C4-2B (cell line): ENCODE measurements around the gene SFXN1.

ENCODE experiments used
- H3K27ac ChIP-seq: fragments of 450-650 bp; 2 replicates; pipeline ENCODE4 v1.5.1; 2017
- ZFX ChIP-seq: fragments of 450-650 bp; IDR thresholded peaks from 2 replicates; pipeline ENCODE4 v1.6.1; 2017
- TF ChIP-seq, protein P1 (sequence below): fragments of 450-650 bp; conservative IDR thresholded peaks from 2 replicates; pipeline ENCODE4 v1.5.1; 2017; ENCODE audit warnings: mild to moderate bottlenecking

The SFXN1 gene

DNA sequence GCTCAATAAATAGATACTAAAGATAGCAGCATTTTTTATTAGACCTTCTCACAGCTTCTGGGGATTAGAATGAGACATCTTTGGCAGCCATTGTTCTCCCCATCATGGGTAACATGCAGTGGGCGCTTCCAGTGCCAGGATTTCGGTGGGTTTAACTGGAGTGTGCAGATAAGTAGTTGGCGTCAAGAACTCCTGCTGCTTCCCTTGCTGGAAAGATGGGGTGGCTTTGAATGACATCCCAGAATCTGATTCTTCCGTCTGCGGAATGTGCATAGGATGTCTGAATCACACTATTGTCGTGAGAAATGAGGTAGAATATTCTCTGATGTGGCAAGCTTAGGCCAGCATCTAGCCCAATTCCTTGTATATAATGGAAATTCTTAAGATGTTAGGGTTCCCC, 7.3 kb downstream of the SFXN1 start:
- TF ChIP-seq, protein P1, sequence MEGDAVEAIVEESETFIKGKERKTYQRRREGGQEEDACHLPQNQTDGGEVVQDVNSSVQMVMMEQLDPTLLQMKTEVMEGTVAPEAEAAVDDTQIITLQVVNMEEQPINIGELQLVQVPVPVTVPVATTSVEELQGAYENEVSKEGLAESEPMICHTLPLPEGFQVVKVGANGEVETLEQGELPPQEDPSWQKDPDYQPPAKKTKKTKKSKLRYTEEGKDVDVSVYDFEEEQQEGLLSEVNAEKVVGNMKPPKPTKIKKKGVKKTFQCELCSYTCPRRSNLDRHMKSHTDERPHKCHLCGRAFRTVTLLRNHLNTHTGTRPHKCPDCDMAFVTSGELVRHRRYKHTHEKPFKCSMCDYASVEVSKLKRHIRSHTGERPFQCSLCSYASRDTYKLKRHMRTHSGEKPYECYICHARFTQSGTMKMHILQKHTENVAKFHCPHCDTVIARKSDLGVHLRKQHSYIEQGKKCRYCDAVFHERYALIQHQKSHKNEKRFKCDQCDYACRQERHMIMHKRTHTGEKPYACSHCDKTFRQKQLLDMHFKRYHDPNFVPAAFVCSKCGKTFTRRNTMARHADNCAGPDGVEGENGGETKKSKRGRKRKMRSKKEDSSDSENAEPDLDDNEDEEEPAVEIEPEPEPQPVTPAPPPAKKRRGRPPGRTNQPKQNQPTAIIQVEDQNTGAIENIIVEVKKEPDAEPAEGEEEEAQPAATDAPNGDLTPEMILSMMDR, result no peak
- no peak overlapping the region for H3K27ac ChIP-seq

DNA sequence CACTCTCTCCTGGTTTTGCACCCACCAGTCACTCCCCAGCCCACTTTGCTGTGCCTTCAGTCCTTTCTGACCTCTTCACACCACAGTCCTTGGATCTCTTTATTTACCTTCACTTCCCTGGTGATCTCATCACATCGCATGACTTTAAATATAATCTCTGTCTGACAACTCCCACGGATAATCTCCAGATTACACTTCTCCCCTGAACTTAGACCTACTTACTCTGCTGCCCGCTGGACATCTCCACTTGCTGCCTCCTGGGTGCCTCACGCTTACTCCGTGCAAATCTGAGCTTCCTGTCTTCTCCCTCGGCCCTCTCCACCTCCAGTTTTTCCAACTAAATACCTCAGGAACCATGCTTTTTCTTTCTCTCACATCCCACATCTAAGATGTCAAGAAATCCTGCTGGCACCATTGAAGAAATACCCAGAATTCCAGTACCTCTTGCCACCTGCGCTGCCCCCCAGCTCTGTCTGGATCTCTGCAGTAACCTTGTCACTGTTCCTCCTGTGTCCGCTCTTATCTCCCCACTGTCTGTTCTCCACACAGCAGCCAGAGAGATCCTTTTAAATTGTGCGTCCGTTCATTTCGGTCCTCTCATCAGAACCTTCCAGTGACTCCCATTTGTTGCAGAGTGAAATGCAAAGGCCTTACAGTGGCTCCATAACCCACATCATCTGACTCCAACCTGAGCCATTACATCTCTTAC, 9.3 kb downstream of the SFXN1 start:
- no peak for TF ChIP-seq ZFX
- TF ChIP-seq, protein P1, result no peak
- no peak overlapping the region for H3K27ac ChIP-seq

DNA sequence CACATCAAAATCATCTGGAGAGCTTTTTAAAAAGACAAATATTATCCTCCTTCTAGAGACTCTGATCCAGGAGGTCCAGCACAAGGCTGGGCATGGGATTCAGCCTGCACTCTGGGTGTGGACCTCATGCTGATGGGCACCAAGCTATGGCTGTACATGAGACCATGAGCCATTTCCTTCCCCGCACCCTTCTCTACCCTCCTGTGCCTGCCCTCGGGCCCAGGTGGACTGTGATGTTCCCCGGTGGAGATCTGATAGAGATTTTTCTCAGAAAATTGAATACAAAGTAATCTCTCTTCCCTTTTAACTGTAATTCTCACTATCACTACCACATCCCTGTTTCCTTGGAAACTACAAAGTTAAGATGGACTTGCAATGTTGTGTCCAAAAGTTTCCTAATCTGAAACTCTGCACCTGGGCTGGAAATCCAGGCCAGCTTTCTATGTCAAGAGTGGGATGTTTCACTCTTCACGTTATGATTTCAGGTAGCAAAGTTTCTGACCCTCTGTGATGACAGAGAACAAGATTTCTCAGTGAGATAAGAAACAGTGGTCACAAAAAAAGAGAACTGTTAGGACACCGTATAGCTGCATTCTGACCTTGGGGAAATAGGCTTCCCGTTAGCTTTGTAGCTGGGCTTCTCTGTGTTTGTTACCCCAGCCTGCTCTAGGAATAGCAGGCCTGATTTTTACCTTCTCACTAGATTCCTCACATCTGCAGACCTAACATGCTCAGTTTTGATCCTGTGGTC, 11.5 kb downstream of the SFXN1 start:
- H3K27ac ChIP-seq, result no peak overlapping the region

DNA sequence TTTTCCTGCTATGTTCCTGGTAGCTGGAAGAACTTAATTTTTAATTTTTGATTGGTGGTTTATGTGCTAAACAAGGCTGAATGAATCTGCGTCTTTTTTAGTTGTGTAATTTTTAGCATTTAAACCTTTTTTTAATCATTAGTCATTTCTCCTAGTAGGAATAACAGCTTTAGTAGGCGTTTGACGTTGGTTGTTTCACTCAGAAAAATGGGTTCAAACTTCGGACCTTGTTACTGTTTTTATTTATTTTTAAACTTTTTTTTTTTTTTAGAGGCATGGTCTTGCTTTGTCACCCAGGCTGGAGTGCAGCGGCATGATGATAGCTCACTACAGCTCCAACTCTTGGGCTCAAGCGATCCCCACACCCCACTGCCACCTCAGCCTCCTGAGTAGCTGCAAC, 12.9 kb downstream of the SFXN1 start:
- no peak overlapping the region for H3K27ac ChIP-seq
- no peak for TF ChIP-seq ZFX
- TF ChIP-seq, protein P1, result no peak

More for the DNA sequence above, 11.5 kb downstream of the SFXN1 start:
- TF ChIP-seq, protein P1, result no peak
- TF ChIP-seq ZFX, result no peak

GRCh38 chr5:175493260-175493659, 14.9 kb downstream of the SFXN1 start:
- TF ChIP-seq, protein P1, result no peak
- TF ChIP-seq ZFX, result no peak
- H3K27ac ChIP-seq, result no peak overlapping the region

DNA sequence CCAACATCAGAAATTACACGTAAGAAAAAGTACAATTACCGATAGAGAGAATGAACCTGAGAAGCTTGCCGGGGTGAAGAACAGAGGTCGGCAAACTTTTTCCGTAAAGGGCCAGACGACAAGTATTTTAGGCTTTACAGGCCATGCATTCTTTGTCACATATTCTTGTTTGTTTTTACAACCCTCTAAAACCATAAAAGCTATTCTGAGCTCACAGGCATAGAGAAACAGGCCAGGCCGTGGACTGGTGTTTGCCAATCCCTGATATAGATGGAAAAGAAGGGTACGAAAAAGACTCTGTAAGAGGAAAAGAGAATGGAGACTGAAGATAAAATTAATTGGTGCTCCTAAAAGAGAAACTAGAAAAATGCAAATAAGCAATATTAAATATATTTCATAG, 15.4 kb downstream of the SFXN1 start:
- TF ChIP-seq ZFX, result no peak
- TF ChIP-seq, protein P1, result no peak

GRCh38 chr5:175494264-175495183, 16.2 kb downstream of the SFXN1 start:
- no peak for TF ChIP-seq ZFX
- TF ChIP-seq, protein P1, result no peak
- no peak overlapping the region for H3K27ac ChIP-seq

More for the DNA sequence above, 15.4 kb downstream of the SFXN1 start:
- H3K27ac ChIP-seq, result no peak overlapping the region
